Brain pericyte (primary cell): Measurements from ENCODE around the gene NRXN3.
"Not testable (repeated sequence)": the region's sequence is repeated elsewhere in the genome, so short reads cannot be mapped to it uniquely, and the experiment has no call there.

ENCODE experiments used
- DNase-seq: peaks from one replicate; pipeline ENCODE4 v3.0.0-alpha.2; 2012; ENCODE audit warnings: low read depth, low spot score

NRXN3 gene

GRCh38 chr14:79721399-79722084, 1551.4 kb downstream of the NRXN3 start:
- DNase-seq, result no peak

DNA sequence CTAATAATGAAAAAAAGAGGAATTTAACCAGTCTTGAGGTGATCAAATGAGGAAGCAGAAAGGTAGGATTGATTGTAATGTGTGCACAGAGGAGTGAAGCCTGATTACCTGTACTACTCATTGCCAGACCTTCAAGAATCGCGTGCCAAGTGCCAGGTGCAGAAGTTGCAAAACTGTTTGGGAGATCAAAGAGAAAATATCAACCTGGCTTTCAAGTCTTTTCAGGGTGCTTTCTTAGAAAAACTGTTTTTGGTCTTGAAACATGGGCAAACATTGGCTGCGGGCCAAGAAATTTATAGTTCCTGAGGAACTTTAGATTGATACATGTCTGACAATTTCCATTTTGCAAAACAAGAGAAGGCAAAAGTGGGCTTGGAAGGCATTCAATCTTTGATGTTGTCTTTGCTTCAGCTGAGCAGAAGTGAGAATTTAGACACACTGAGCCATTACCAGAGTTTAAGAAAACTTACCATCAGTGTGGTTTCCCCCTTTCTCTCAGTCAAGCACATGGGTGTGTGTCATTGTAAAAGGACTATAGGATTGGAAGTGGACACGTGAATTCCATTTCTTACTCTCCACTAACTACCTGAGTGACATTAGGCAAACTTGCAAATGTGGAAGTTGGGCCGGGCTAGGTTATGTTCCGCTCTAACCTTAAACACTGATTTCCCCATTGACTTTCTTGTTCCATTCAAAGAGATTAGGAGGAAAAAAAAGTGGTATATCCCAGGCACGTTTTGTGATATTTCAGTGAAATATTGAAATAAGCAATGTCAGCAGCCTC, 1555.0 kb downstream of the NRXN3 start:
- no peak for DNase-seq

DNA sequence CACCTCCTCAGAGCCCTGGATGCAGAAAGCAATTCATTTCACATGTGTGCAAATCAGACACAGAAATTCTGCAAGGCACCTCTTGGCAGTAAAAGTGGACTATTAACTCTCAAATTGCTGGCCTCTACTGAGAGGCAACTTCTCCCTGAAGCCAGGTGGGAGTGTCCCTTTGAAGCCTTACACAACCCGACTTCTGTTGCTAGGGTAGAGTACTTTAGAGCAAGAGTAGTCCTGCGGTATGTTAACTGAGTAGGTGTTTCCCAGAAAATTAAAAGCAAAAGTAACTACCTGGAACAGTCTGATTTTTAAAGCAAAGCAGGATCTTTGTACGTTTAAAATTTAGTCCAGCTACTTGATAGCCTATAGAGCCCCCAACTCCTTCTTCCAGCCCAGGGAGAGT, 1557.7 kb downstream of the NRXN3 start:
- no peak for DNase-seq

DNA sequence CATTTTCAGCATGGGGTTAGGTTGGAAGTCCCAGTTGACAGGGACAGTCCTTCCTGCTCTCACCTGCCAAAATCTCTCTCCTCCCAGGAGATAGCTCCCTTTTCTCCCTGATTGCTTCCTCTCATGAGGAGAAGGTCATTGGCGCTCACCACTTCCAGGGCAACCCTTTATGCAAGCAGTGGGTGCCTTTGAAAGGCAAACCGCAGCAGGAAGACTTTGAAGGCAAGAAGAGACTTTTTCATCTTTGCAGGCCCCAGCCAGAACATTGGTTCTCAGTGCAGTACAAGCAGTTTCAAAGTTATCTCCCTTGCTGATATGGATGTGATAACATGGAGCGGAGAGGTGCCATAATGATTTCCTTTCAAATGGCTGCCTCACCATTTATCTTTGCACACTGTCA, 1558.2 kb downstream of the NRXN3 start:
- no peak for DNase-seq

DNA sequence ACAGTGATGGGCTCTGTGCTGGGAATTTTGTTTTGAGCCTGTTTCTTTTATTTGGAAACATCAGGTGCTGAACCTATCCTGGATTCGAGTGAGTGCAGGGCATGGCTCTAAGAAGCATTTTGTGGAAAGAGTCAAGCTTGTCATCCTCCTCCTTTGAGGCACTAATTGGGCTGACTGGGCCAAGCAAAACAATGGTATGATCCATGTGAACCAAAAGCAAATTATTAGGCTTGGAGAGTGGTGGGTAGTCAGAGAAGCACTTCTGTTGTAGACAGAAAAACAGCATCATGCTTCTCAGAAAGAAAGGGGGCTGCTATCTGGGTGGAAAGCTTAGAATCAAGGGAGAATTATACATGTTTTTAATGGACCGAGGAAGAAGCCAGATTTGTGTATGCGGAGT, 1559.6 kb downstream of the NRXN3 start:
- no peak for DNase-seq

GRCh38 chr14:79730196-79730595, 1560.0 kb downstream of the NRXN3 start:
- no peak for DNase-seq

DNA sequence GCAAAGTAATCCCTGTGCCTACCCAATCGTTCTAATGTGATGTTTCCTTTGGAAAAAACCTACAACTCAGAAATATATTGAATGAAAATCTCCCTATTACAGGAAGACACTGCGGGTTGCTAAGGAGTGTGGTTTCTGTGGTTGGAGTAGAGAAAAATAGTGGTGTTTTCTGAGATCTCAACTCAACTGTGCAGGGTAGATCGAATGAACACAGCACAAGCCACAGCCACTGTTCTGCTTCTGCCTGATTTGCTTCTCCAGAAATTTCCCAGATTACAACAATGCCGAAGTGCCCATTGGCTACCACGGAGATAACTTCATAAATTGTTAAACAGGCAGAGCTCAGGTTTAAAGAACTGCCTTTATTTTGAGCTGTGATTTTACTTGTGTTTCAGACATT, 1560.8 kb downstream of the NRXN3 start:
- DNase-seq, result no peak

DNA sequence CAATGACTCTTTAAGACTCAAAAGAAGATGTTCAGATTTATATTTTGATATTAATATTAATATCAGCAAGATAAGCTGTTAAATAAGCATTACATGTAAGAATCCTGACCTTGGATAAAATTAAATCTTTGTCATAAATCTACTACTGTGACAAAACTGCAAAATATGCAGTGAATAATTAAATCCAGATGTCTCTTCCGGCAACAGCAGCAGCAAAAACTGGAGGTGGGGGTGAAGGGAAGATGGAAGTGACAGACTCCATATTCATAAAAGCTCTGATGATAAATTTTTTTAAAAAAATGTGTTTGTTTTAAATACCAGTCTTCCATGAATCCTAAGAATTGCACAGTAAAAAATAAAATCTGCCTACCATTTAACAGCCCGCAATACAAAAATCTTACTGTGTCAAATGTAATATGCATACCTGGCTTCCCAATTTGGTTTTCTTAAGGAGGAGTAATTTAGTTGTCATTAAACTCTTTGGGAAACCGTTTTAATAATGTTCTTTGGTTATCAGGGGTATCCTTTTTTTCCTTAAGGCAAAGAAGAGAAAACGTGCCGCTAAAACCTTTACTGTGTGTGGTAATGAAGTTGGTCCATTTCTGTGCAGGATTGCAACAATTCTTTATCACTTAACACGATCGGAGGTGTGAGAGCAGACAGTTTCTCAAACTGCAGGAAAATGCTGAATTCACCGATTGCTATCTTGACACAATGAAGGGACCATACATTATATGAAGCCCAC, 1562.9 kb downstream of the NRXN3 start:
- no peak for DNase-seq

DNA sequence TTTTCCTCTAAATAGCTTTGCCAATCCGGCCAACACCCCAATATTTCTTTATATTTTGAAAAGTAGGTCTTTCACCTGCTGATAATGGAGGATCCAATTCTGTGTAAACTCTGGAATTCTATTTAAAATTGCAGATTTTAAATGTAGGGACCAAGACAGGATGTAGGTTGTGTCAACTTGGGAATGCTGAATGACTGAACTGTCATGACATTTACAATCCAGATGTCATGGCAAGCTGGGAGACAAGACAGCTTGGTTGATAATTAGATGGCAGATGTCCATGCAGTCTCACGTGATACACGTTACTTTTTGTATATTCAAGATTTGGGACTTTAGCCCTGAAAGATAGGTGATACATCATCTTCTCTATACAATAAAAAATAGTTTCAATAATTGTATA, 1564.0 kb downstream of the NRXN3 start:
- no peak for DNase-seq

- DNase-seq, result no peak
Observed at GRCh38 chr14:79734656-79735055, 1564.5 kb downstream of the NRXN3 start.

DNA sequence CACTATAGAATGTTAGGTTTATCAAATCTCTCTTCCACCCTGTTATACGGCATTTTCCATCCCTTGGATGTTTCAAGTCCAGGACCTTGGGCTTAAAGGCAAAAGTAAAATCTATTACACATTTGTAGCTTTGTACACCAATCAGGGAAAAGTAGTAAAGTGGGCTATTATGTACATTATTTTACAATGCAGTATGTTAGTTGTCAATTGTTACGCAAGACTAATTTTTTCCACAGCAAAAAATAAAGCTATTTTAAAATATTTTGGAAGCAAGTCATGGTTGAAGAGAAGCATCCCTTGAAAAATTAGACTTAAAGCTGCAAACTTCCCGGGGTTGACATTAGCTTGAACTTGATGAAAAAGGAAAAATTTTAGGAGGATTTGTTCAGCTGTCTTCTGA, 1564.9 kb downstream of the NRXN3 start:
- DNase-seq, result no peak

- no peak for DNase-seq
Observed at GRCh38 chr14:79740066-79740601, 1570.0 kb downstream of the NRXN3 start.

GRCh38 chr14:79742142-79742541, 1572.0 kb downstream of the NRXN3 start:
- no peak for DNase-seq

- no peak for DNase-seq
Observed at GRCh38 chr14:79745046-79745445, 1574.9 kb downstream of the NRXN3 start.

- no peak for DNase-seq
Observed at GRCh38 chr14:79749065-79749464, 1578.9 kb downstream of the NRXN3 start.

- DNase-seq, result no peak
Observed at GRCh38 chr14:79758985-79759384, 1588.8 kb downstream of the NRXN3 start.

GRCh38 chr14:79764323-79764722, 1594.2 kb downstream of the NRXN3 start:
- no peak for DNase-seq

DNA sequence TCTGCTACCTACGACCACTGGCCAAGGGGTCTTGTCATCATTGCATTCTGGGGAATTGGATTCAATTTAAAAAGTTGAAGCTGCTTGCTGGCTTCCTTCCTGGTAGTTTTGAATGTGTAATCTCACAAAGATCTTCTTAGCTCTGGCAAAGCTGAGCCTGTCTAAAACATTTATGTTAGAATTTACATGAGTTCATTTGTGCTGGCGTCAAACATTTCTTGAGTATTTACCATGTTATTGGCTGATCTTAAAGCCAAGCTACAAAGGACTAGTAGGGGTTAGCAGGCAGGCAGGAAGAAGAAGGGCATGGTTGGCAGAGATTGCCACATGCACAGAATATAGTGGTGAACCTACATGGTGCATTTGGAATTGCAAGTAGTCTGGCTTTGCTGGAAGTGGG, 1596.3 kb downstream of the NRXN3 start:
- DNase-seq, result no peak

DNA sequence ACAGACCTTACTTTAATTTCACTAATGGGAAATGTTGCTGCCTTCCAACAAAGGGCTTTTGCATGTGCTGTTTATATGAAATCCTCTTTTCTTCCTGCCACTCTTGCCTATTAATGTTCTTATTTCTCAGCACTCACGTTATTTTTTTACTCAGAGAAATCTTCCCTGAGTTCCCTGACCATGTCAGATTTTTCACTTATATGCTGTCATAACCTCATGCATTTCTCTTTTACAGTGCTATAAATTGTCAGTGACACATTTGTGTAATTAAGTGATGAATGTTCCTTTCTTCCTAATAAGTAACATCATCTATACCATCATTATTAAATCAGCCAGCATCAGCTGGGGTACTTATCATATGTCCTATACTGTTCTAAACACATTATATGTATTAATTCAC, 1597.1 kb downstream of the NRXN3 start:
- DNase-seq, result no peak

- not testable (repeated sequence) for DNase-seq
Observed at GRCh38 chr14:79767721-79768120, 1597.5 kb downstream of the NRXN3 start.

DNA sequence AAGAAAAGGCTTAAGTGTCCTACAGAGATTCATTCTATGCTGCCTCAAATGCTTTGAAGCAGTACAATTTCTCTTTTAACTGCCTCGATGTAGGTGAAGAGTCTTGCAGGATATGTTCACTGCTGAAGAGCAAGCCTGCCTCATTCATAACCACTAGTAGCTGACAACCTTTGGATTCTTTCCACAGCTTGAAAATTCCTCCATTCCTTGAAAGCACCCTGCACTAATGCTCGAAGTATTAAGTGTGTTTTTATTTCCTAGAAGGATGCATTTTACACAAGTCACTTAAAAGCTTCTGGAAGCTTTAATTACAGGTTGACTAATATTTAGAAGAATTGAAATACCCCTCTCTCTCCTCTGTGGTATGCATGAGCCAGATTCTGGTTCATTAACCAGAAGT, 1611.7 kb downstream of the NRXN3 start:
- DNase-seq, result no peak

DNA sequence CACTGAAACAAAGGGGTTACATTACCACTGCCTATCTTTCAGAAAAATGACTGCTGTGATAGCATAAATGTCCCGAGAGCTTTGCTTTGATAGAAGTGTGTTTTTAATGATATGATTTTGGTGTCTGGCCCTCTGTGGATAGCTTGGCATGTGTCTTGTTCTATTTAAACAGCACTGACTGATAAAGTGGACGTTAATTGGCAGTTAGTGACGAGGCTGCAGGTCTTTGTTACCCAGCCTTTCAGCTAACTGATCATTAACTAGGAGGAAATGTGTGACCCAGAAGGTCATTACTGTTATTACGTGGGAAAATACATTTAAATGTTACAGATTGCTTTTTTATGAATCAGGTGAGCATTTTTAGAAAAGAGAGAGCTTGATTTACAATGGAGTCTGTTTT, 1612.9 kb downstream of the NRXN3 start:
- no peak for DNase-seq
